Daoy (cell line): ENCODE results near the gene SMG7. TPM values are rescaled to one million over a fixed set of nuclear protein-coding genes. Genes with fewer than 3 reads are reported as not detected.

Experiments used
- DNase-seq: peaks from one replicate; pipeline ENCODE4 v3.0.0-alpha.2; 2015; ENCODE audit warnings: low read depth
- total RNA-seq: library from RNA; depleted of rRNA; stranded (reverse); fragments of >200 nt; shearing (Covaris generic); gene quantifications from 2 replicates; pipeline ENCODE4 v1.2.3, GENCODE V29; 2014

Gene SMG7
- total RNA-seq, 1 experiment from 2014 or later: 24.1 TPM

GRCh38 chr1:183470147-183470960 is 1.9 kb upstream of the SMG7 start:
- DNase-seq: peak; percentile 93

- DNase-seq: peak; percentile 89
These were observed 1.1 kb upstream of the SMG7 start for GRCh38 chr1:183470961-183471742.

GRCh38 chr1:183471743-183472487 is 384 bp upstream of the SMG7 start:
- DNase-seq: peak; percentile 98

GRCh38 chr1:183473217-183473536 is 878 bp downstream of the SMG7 start:
- DNase-seq: no peak

- DNase-seq: no peak
These were observed 3.8 kb downstream of the SMG7 start for GRCh38 chr1:183476081-183476480.

- DNase-seq: no peak
These were observed 5.9 kb downstream of the SMG7 start for GRCh38 chr1:183477986-183478781.

GRCh38 chr1:183480971-183481441 is 8.7 kb downstream of the SMG7 start:
- no peak for DNase-seq

- no peak for DNase-seq
These were observed 10.9 kb downstream of the SMG7 start for GRCh38 chr1:183483224-183483623.

GRCh38 chr1:183484254-183484653 is 12.0 kb downstream of the SMG7 start:
- no peak for DNase-seq

- DNase-seq: no peak
These were observed 12.6 kb downstream of the SMG7 start for GRCh38 chr1:183484851-183485250.

GRCh38 chr1:183487674-183488442 is 15.6 kb downstream of the SMG7 start:
- no peak for DNase-seq

- DNase-seq: no peak
These were observed 18.6 kb downstream of the SMG7 start for GRCh38 chr1:183490932-183491331.

- peak; percentile 10 for DNase-seq
These were observed 21.4 kb downstream of the SMG7 start for GRCh38 chr1:183493540-183494245.

GRCh38 chr1:183495420-183495819 is 23.1 kb downstream of the SMG7 start:
- DNase-seq: no peak

GRCh38 chr1:183497218-183497617 is 24.9 kb downstream of the SMG7 start:
- no peak for DNase-seq

- no peak for DNase-seq
These were observed 26.2 kb downstream of the SMG7 start for GRCh38 chr1:183498342-183498991.

GRCh38 chr1:183505454-183506089 is 33.3 kb downstream of the SMG7 start:
- no peak for DNase-seq

GRCh38 chr1:183506561-183506960 is 34.3 kb downstream of the SMG7 start:
- no peak for DNase-seq

- no peak for DNase-seq
These were observed 36.4 kb downstream of the SMG7 start for GRCh38 chr1:183508694-183509093.
